Left colon (tissue), 2 donors: Measurements from ENCODE around the gene ZNF408. TPM values are rescaled to one million over a fixed set of nuclear protein-coding genes. Genes with fewer than 3 reads are reported as not detected.
"Not testable (repeated sequence)": the region's sequence is repeated elsewhere in the genome, so short reads cannot be mapped to it uniquely, and the experiment has no call there.

ENCODE experiments used
- ATAC-seq: fragments of 200-7000 bp; cut with Tn5 transposase; one replicate; pipeline ENCODE4 v1.9.1; 2020; ENCODE audit warnings: mild to moderate bottlenecking, moderate library complexity
- DNase-seq, 2 donors: peaks; one replicate each; pipeline ENCODE4 v3.0.0-alpha.2; 2020
- intact Hi-C, 2 donors: fragments of 100-400 bp; cut with DNase I in 1 of 2; cut with micrococcal nuclease in 1 of 2; formaldehyde crosslinking; loops; one replicate each; pipeline versions ENCODE4 v1.11.2 to v1.14.0; 2022; cut with DNase I, micrococcal nuclease
- long read RNA-seq: library from polyadenylated mRNA; unstranded; transcript quantifications from one replicate; pipeline ENCODE4 v2.0.0, GENCODE V29; 2021
- total RNA-seq, 2 donors: library from RNA; stranded (reverse); fragmentation: NEBNext Ultra II Directional; extraction: Animal tissue kit (Norgen Biotek cat#: 25700); gene quantifications; one replicate each; pipeline ENCODE4 v1.2.1, GENCODE V29; 2021
- donor health status: DM: no; HTN: no; CAD: no.
- donor health status: DM: yes; HTN: yes; CAD: no.

ZNF408 gene
- total RNA-seq = 10 to 100 TPM; 11.3 to 11.6 TPM
- long read RNA-seq, transcript ZNF408-201 (5 exons, 2,442 nt) = major isoform, 23 of 28 reads
- long read RNA-seq, partial matches to known transcripts = 3 of 28 reads
- long read RNA-seq, other reads (novel, unspliced or antisense) = 1 of 28 reads

DNA sequence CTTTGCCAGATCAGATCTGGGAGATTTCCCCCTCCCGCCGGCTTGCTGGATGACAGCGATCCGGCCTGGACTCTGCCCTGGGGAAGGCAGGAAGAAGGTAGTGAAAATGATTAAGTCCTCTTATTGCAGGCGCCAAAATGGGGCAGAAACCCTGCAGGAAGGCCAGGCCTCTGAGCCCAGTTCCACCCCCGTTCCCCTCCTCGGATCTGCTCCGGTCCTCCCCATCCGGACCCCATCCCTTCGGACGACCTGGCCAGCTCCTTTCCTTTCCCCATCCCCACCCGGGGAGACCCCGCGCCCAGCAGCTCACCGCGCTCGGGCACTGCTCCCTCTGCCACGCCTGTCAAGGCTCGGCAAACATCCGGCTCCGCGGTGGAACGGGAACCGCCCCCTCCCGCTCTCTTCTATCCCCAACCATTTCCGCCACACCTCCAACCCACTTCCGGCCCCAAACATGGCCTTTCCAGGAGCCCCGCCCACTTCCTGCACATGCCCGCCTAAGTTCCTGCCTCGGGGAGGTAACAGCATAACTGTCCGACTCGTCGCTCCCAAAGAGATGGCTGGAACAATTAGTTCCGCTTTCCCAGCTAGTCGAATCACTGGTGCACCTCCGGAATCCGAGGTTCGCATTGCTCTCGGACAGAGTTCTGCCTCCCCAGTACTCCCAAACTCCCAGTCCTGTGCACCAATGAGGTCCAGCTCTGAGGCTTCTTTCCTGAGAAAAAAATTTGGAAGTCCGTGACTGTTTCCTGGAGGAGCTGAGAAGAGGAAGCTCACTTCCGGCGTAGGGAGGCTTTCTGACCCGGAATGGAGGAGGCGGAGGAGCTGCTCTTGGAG is at the start of gene ZNF408, which contains the start of gene ARHGAP1:
Gene ZNF408, plus strand, starts transcription at position 791 of the 837 bp plus-strand sequence. Its CDS starts 17 bp downstream, at position 808.
Gene ARHGAP1, minus strand, starts transcription at position 379 of the 837 bp plus-strand sequence. CDS start 4,512 bp downstream, outside the sequence.
- intact Hi-C loops = no loop called here
- DNase-seq (peak; percentile 100), ATAC-seq (peak; percentile 94)

- DNase-seq (no peak), ATAC-seq (no peak)
- intact Hi-C loops = no loop called here
Measured at GRCh38 chr11:46655631-46656030, 45.2 kb upstream of the ZNF408 start.

- intact Hi-C loops = no loop called here
Measured at GRCh38 chr11:46657186-46657585, 43.6 kb upstream of the ZNF408 start.

DNA sequence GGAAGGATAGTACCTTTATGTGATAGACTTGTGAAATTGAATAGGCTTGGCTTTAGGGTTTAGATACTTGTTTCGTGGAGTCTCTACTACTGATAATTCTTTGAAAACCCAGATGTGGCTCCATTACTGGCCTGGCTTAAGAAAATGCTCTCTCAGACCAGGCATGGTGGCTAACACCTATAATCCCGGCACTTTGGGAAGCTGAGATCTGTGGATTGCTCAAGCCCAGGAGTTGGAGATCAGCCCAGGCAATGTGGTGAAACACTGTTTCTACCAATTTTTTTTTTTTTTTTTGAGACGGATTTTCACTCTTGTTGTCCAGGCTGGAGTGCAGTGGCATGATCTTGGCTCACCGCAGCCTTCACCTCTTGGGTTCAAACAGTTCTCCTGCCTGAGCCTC is 42.6 kb upstream of the ZNF408 start:
- ATAC-seq (no peak), DNase-seq (no peak)
- intact Hi-C loops = no loop called here

More at GRCh38 chr11:46657186-46657585, 43.6 kb upstream of the ZNF408 start:
- DNase-seq = no peak
- ATAC-seq = no peak

- intact Hi-C loops = no loop called here
- DNase-seq (no peak), ATAC-seq (no peak)
Measured at GRCh38 chr11:46659908-46660307, 40.9 kb upstream of the ZNF408 start.

DNA sequence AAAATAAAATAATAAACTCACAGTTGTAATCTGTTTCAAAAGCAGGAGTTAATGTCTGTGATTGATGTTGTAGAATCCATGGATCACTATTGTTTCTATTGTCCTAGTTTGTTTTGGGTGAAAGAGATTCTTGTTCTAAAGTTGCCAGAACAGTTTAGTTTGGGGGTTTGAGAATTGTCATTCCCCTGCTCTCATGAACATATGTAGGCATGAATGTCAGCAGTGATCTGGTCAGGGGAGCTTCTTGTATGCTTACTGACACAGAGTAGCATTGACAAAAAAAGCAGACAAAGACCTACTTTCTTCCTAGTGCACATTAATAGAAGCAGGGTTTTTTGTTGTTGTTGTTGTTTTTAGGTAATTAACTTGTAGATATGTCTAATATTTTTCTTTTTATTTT is 39.0 kb upstream of the ZNF408 start:
- ATAC-seq (no peak), DNase-seq (no peak)
- intact Hi-C loops = no loop called here

DNA sequence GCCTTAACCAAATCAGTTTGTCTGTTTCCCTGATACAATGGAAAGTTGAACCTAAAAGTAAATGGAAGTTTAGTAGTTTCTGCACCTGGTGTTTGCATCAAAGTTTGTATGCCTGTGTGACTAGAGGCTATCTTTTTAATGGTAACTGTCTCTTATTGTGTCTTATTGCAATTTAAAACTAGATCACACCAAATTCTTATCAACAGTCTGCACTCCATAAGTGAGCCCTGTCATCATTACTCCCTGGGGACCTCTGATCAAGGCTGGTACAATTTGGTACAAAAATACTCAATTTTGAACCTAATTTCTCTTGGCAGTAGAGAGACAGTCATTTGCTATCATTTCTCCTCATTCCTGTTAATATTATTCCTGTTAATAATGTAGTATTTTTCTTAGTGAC is 38.5 kb upstream of the ZNF408 start:
- intact Hi-C loops = no loop called here
- no peak for DNase-seq
- no peak for ATAC-seq

DNA sequence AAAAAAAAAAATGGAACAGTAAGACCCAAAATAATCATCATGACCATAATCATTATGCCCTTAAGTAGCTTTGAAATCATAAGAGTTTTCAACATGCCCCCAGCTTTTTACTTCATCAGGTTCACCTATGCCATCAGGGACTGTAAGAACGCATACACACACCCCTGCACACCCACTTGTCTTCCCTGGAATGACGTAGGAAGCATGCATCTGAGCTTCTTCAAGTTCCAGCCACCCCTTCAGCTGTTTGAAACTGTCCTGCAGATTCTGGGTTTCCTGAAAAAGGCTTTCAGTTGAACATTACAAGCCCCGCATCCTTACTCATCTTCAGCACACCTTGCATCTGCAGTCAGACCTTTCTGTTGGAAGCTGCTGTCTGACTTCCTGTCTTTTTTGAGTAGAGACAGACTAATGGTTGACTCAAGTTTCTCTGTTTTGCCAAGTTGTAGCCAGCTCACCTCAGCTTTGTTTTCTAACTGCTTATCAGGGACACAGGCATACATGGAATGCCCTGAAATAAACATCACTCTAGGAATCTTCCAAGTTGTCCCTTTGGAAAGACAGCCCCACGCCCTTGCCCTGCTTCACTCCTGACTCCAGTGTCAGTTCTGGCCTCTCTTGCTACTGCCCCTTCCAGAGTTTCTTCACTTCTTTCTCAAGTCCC is 37.4 kb upstream of the ZNF408 start:
- ATAC-seq = no peak
- no peak for DNase-seq
- intact Hi-C loops = no loop called here

DNA sequence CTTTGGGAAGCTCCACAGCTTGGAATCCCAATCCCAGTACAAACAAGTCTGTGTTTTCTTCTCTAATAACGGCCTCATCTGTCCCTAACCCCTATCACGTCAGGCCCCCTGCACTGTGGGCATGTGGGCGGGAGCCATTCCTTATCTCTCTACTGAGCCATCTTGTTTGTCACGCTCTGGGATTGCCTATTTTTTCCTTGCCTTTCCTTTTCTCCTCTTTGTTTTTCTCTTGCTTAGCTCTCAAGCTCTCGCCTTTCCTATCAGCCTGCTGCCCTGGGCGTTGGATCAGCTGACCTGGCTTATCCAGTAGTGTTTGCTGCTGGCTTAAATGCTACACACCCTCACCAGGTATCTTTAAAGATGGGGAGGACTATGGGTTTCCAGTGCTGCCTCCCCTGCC is 36.2 kb upstream of the ZNF408 start:
- no peak for ATAC-seq
- intact Hi-C loops = no loop called here
- no peak for DNase-seq

DNA sequence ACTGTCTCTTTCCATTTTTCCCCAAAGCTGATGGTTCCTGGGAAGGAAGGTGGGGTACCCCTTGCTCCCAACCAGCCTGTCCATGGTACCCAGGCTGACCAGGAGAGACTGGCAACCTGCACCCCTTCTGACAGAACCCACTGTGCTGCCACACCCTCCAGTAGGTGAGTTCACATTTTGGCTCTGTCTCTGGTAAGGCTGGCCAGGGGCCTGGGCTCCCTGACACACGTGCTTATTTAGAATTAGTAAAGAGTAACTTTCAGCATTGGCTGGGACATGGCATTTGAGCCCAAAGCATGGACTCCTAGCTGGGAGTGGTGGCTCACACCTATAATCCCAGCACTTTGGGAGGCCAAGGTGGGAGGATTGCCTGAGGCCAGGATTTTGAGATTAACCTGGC is 35.5 kb upstream of the ZNF408 start:
- ATAC-seq (no peak), DNase-seq (no peak)
- intact Hi-C loops = no loop called here

DNA sequence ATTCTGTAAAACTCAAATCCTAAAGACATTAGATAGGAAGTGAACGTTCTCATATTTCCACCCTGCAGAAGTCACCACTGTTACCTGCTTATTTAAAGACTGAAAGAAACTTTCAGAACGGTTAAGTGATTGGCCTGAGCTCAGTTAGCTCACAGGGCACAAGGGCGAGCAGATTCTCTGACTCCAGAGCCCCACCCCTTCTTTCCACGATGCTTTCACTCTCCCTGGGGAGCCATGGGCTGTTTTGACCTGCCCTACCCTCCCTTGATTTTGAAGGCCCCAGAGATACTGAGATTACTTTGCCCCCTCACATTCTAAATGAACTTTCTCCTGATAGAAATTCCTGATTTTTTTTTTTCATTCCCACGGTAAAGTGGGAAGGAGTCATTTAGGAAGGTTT is 34.3 kb upstream of the ZNF408 start:
- DNase-seq (no peak), ATAC-seq (no peak)
- intact Hi-C loops = no loop called here

- no peak for ATAC-seq
- DNase-seq = no peak
- intact Hi-C loops = no loop called here
Measured at GRCh38 chr11:46667043-46667481, 33.8 kb upstream of the ZNF408 start.

- intact Hi-C loops = no loop called here
- DNase-seq = no peak
- ATAC-seq = no peak
Measured at GRCh38 chr11:46668480-46669085, 32.2 kb upstream of the ZNF408 start.

- DNase-seq (no peak), ATAC-seq (peak; percentile 20)
- intact Hi-C loops = no loop called here
Measured at GRCh38 chr11:46669711-46670139, 31.1 kb upstream of the ZNF408 start.

GRCh38 chr11:46670521-46670920 is 30.3 kb upstream of the ZNF408 start:
- intact Hi-C loops = not testable (repeated sequence)

GRCh38 chr11:46671958-46672315 is 28.9 kb upstream of the ZNF408 start:
- intact Hi-C loops = no loop called here
- ATAC-seq (no peak), DNase-seq (no peak)

More at GRCh38 chr11:46670521-46670920, 30.3 kb upstream of the ZNF408 start:
- DNase-seq, ATAC-seq: not testable (repeated sequence)

DNA sequence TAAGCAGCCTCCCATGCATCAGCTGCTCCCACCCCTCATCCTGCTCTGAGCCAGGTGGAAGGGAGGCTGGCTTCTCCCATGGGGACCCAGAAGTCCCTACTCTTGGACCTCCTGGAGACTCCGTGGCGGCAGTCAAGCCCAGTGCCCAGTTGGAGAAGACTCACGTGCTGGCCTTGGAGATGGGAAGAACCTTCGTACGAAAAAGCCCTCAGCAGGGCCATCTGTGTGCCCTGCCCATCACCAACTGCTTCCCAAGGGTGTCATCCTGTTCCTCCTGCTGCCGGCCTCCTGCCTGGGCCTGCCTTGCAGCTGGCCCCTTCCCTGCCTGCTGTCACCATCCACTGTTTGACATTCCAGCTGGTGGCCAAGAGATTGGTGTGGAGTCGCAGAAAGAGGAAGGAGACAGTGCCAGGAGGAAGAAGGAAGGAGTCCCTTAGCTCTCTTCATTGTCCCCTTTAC is 28.4 kb upstream of the ZNF408 start:
- intact Hi-C loops = no loop called here

GRCh38 chr11:46673713-46674462 is 26.9 kb upstream of the ZNF408 start:
- intact Hi-C loops = no loop called here
- ATAC-seq (peak; percentile 2), DNase-seq (no peak)

More for the DNA sequence above, 28.4 kb upstream of the ZNF408 start:
- no peak for DNase-seq
- no peak for ATAC-seq
